IMR-90 (cell line): ENCODE data around the gene MINDY1. TPM values are rescaled to one million over a fixed set of nuclear protein-coding genes. Genes with fewer than 3 reads are reported as not detected.

Source experiments
- CEBPB ChIP-seq: IDR thresholded peaks from 2 replicates; pipeline ENCODE4 v1.6.1; 2012; ENCODE audit warnings: low read depth, low read length, improper control_type of control experiment
- CHD1 ChIP-seq: IDR thresholded peaks from 2 replicates; pipeline ENCODE4 v1.6.1; 2012; ENCODE audit warnings: low read depth, low read length, improper control_type of control experiment
- MXI1 ChIP-seq: IDR thresholded peaks from 2 replicates; pipeline ENCODE4 v1.6.1; 2012; ENCODE audit warnings: low read depth, mild to moderate bottlenecking, low read length, moderate library complexity, borderline replicate concordance
- polyA plus RNA-seq, 3 experiments: library from polyadenylated mRNA; depleted of rRNA; stranded (reverse); fragments of >200 nt; gene quantifications; 2 replicates each; pipeline ENCODE4 v1.2.3, GENCODE V29; 2012; ENCODE audit warnings: low replicate concordance in 1 of 3
- total RNA-seq: library from RNA; depleted of rRNA; stranded (reverse); fragments of >200 nt; gene quantifications from 2 replicates; pipeline ENCODE4 v1.2.3, GENCODE V29; 2012
- TF ChIP-seq, protein P1 (sequence below): conservative IDR thresholded peaks from 2 replicates; pipeline ENCODE4 v1.5.1; 2012; ENCODE audit warnings: mild to moderate bottlenecking, low read depth, low read length, improper control_type of control experiment

MINDY1 gene
- total and polyA plus RNA-seq, 2 of the 4 experiments (the other 2 are of a cell fraction): 6.6 to 7.3 TPM

DNA sequence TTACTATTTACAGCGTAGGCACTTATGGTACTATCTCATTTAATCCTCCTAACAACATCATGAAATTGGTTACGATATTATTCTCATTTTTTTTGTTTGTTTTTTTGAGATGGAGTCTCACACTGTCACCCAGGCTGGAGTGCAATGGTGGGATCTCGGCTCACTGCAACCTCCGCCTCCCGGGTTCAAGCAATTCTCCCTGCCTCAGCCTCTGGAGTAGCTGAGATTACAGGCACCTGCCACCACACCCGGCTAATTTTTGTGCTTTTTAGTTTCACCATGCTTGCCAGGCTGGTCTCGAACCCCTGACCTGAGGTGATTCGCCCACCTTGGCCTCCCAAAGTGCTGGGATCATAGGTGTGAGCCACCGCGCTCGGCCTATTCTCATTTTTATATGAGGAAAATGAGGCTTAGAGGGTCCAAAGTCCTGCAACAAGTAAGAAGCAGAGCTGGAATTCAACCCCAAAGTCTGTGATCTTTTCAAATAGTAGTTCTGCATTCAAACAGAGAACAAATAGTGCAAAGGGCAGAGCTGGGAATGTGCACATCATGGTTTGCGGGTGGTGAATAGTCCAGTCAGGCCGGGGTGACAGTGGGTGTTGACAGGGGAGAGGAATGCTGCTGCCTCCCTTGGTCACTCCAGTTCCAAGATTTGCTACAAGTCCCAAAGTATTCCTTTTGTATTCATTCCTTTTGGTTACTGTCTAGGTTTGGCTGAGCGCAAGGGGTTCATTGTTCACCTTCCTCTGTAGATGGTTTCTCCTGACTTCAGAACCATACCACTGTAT, 6.2 kb upstream of the MINDY1 start (continued):
- TF ChIP-seq, protein P1, sequence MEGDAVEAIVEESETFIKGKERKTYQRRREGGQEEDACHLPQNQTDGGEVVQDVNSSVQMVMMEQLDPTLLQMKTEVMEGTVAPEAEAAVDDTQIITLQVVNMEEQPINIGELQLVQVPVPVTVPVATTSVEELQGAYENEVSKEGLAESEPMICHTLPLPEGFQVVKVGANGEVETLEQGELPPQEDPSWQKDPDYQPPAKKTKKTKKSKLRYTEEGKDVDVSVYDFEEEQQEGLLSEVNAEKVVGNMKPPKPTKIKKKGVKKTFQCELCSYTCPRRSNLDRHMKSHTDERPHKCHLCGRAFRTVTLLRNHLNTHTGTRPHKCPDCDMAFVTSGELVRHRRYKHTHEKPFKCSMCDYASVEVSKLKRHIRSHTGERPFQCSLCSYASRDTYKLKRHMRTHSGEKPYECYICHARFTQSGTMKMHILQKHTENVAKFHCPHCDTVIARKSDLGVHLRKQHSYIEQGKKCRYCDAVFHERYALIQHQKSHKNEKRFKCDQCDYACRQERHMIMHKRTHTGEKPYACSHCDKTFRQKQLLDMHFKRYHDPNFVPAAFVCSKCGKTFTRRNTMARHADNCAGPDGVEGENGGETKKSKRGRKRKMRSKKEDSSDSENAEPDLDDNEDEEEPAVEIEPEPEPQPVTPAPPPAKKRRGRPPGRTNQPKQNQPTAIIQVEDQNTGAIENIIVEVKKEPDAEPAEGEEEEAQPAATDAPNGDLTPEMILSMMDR: no peak
- no peak for TF ChIP-seq MXI1
- no peak for TF ChIP-seq CHD1
- no peak for TF ChIP-seq CEBPB
